Fibroblast of skin of right biceps (primary cell): Measurements from ENCODE around the gene PEX11G.
"Not testable (repeated sequence)": the region's sequence is repeated elsewhere in the genome, so short reads cannot be mapped to it uniquely, and the experiment has no call there.

Source experiments
- DNase-seq: peaks from one replicate; pipeline ENCODE4 v3.0.0-alpha.2; 2013

The PEX11G gene

DNA sequence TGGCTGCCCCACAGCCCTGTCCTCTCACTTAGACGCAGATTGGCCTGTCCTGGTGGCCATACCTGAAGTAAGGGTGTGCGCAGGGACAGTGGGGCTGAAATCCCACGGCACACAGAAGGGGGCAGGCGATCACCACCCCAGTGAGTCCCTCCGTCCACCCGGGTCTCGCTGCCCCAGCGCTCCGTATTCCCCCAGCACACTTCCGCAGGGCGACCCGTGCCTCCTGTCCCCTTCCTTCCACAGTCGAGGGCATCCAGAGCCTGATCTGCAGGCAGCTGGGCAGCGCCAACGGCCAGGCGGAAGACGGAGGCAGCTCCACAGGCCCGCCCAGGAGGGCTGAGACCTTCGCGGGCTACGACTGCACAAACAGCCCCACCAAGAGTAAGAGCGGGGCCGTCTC is 25.3 kb downstream of the PEX11G start:
- DNase-seq = no peak

DNA sequence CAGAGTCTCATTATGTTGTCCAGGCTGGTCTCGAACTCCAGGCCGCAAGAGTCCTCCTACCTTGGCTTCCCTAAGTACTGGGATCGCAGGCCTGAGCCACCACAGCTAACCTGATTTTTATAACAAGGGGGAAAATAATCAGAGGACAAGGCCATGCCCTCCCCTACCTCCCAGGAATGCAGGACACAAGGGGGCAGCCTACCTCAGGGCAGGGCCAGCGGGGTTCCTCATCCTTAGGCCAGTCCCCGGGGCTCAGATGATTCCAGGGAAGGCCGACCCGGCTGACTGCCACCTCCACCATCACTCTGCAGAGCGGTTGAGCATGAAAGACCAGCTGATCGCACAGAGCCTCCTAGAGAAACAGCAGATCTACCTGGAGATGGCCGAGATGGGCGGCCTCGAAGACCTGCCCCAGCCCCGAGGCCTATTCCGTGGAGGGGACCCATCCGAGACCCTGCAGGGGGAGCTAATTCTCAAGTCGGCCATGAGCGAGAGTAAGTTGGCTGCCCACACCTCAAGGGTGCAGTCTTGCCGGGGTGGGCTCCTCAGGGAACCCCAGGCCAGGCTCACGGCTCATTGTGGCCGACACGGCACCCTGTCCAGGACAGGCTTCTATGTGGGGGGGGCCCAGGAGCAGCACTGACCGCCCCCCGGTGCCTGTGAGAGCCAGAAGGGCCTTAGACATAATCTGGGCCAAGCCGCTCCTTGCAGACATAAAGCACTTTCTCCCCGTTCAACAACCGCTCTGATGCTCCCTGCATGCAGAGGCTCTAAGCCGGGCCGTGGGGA is 26.8 kb downstream of the PEX11G start:
- no peak for DNase-seq

DNA sequence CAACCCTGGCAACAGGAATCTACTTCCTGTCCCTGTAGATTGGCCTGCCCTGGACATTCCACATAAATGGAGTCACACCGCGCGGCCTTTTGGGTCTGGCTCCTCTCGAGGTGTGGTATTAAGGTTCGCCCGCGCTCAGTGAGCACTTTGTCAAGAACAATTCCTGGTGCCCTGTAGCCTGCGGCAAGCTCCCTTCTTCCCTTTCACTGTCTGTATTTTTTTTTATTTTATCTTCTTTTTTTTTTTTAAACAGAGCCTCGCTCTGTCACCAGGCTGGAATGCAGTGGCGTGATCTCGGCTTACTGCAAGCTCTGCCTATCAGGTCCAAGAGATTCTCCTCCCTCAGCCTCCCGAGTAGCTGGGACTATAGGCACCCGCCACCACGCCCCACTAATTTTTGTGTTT is 28.3 kb downstream of the PEX11G start:
- peak; percentile 39 for DNase-seq

DNA sequence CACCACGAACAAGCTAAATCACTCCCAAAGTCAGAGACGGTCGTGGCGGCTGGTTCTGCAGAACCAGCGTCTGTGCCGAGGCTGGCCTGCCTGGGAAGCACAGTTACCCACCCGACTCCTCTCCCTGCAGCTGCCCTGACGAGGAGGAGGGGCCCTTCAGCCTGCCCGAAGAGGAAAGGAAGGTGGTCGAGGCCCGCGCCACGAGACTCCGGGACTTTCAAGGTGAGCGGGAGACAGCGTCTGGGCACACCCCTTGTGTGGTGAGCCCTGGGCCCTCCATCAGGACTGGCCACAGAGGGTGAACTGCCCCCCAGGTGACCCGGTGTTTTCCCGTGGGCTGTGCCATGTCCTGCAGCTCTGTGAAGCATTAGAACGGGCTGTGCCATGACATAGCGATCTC is 29.1 kb downstream of the PEX11G start:
- DNase-seq = no peak

DNA sequence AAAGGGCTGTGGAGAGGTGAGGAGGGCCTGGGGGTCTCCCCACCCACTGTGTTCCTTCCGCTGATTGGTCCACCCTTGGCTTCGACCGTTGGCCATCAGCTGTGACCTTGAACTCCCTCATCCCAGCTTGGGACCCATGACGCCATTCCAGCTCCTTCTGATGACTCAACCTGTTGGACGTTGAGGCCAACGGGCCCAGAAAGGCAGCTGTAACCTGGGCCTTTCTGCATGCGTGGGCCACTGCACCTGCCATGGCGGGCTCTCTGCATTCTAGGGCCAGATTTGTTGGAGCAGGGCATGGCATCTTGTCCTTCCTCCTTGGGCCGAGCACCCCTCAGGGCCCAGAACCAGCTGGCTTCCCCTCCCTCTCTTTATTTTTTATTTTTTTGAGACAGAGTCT is 30.2 kb downstream of the PEX11G start:
- no peak for DNase-seq

DNA sequence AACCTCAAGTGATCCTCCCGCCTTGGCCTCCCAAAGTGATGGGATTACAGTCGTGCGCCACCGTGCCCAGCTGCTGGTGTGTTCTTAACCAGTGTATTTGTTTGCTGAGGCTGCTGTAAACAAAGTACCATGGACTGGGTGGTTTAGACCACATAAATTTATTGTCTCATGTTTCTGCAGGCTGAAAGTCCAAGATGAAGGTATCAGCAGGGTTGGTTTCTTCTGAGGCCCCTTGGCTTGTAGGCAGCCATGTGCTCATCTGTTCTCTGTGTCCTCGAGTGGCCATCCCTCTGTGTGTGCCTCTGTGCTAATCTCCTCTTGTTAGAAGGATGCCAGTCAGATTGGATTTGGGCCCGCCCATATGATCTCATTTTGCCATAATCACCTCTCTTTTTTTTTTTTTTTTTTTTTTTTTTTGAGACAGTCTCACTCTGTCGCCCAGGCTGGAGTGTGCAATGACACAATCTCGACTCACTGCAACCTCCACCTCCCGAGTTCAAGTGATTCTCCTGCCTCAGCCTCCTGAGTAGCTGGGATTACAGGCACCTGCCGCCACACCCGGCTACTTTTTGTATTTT is 31.8 kb downstream of the PEX11G start:
- DNase-seq = no peak

DNA sequence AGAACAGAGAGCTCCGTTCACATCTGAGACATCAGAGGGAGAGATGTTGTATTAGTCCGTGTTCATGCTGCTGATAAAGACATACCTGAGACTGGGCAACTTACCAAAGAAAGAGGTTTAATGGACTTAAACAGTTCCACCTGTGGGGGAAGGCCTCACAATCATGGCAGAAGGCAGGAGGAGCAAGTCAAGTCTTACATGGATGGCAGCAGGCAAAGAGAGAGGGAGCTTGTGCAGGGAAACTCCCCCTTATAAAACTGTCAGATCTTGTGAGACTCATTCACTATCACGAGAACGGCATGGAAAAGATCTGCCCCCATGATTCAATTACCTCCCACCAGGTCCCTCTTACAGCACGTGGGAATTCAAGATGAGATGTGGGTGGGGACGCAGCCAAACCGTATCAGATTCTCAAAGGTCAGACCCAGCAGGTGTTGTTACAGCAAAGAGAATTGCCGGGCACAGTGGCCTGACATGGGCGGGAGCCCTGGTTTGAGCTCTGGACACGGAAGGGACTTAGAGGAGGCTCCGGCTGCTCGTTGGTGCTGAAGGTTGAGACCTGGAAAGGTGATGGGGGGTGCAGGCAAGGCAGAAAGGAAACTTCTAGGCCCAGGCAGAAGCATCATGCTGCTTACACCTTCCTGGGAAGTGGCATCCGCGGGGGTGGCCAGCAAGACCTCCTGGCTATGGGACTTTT is 33.1 kb downstream of the PEX11G start:
- no peak for DNase-seq

DNA sequence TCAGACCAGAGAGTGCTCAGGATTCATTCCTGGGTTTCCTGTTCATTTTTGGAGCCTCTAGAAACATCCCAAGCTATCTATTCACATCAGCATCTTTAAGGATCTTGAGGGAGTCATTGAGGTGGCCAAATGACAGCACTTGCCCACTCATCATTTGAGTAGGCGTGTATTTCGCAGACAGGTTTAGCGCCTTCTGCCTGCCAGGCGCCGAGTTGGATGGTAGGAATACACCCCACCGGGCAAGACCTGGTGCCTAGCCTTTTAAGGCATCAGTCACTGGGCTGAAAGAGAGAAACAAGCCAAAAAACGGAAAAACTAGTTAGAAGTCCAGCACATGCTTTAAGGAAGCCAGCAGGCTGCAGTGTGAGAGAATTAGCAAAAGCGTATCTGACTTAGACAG is 33.8 kb downstream of the PEX11G start:
- no peak for DNase-seq

DNA sequence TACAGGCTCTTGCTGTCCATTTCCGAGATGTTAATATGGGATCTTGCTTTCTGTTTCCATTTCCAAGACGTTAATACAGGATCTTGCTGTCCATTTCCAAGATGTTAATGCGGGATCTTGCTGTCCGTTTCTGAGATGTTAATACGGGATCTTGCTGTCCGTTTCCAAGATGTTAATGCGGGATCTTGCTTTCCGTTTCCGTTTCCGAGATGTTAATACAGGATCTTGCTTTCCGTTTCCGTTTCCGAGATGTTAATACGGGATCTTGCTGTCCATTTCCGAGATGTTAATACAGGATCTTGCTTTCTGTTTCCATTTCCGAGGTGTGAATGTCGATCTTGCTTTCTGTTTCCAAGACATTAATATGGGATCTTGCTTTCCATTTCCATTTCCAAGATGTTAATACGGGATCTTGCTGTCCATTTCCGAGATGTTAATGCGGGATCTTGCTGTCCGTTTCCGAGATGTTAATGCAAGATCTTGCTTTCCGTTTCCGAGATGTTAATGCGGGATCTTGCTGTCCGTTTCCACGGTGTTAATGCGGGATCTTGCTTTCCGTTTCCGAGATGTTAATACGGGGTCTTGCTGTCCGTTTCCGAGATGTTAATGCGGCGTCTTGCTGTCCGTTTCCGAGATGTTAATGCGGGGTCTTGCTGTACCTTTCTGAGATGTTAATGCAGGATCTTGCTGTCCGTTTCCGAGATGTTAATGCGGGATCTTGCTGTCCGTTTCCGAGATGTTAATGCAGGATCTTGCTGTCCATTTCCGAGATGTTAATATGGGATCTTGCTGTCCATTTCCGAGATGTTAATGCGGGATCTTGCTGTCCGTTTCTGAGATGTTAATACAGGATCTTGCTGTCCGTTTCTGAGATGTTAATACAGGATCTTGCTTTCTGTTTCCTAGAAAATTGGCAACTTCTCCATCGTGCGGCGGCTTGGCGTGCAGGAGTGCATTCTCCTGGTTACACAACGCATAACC is 38.3 kb downstream of the PEX11G start:
- peak; percentile 33 for DNase-seq

DNA sequence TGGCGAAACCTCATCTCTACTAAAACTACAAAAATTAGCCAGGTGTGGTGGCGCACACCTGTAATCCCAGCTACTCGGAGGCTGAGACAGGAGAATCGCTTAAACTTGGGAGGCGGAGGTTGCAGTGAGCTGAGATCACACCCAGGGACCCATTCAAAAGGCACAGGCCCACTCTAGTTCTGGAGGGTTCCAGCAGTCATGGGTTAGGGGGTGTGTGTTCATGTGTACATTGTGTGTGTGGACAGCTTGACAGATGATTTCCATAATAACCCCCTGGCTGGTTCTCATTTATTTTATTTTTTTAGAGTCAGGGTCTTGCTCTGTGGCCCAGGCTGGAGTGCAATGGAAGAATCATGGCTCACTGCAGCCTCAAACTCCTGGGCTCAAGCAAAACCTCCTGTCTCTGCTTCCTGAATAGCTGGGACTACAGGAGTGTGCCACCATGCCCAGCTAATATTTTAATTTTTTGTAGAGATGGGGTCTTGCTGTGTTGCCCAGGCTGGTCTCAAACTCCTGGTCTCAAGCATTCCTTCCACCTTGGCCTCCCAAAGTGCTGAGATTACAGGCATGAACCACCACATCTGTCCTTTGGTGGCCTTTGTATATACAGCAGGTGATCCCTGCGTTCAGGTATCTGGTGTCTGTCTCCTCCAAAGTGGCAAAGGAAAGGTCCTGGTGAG is 39.3 kb downstream of the PEX11G start:
- DNase-seq = not testable (repeated sequence)

DNA sequence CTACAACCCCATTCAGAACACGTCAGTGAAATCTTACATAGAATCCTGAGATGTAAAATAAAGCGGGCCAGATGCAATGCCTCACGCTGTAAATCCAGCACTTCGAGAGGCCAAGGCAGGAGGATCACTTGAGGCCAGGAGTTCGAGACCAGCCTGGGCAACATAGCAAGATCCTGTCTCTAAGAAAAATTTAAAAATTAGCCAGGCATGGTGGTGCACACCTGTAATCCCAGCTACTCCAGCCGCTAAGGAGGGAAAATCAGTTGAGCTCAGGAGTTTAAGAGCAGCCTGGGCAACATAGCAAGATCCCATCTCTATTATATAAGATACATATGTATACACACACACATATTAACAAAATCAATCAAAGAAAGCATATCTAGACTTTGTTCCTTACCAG is 41.2 kb downstream of the PEX11G start:
- no peak for DNase-seq

DNA sequence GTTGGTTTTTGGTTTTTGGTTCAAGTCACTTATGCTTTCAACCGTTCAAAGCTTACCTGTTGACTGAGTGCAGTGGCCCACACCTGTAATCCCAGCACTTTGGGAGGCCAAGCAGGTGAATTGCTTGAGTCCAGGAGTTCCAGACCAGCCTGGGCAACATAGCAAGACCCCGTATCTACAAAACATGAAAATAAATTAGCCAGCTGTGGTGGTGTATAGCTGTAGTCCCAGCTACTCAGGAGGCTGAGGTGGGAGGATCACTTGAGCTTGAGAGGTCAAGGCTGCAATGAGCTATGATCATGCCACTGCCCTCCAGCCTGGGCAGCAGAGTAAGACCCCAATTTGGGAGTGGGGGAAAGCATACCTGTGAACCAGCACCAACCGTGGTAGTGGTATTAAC is 43.7 kb downstream of the PEX11G start:
- no peak for DNase-seq

DNA sequence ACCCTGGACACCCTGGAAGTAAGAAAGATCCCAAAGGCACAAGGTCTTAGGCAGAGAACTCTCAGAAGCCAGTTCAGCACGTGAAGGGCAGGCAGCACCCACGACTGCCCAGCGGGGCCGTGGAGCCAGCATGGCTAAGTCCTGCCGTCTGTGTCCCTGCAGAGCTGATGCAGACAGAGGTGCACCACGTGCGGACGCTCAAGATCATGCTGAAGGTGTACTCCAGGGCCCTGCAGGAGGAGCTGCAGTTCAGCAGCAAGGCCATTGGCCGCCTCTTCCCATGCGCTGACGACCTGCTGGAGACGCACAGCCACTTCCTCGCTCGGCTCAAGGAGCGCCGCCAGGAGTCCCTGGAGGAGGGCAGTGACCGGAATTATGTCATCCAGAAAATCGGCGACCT is 44.8 kb downstream of the PEX11G start:
- DNase-seq = no peak

DNA sequence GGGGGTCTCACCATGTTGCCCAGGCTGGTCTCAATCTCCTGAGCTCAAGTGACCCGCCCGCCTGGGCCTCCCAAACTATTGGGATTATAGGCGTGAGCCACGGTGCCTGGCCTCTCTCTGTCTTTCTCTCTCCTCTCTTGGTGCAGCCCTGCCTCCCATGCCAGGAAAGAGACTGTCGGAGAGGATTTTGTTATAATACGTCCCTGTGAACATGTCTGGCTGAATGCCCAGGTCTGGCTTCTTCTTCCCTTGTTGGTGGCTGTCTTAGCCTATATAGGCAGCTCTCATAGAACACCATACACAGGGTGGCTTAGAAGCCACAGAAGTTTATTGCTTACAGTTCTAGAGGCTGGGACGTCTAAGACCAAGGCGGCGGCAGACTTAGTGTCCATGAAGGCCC is 46.4 kb downstream of the PEX11G start:
- DNase-seq = peak; percentile 18

DNA sequence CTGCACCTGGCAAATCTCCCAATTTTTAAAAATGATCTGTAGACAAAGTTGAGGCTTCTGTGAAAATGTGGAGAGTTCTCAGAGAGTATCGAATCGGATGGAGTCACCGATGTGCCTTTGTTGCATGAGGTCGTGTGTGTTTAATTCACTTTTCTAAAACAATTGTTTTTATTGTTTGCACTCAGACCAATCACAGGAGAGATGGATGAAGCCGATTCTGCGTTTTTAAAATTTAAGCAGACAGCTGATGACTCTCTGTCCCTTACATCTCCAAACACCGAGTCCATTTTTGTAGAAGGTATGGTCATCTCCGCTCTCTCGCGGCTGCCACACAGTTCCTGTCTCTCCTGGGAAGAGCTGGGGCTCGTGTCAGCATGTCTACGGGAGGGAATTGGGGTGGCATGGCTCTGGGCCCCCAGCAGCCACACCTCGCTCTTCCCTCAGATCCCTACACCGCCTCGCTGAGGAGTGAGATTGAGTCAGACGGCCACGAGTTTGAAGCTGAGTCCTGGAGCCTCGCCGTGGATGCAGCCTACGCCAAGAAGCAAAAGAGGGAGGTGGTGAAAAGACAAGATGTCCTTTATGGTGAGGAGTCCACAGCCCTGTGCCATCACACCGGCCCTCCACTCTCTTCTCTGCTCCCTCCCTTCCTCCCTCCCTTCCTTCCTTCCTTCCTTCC is 47.2 kb downstream of the PEX11G start:
- no peak for DNase-seq

DNA sequence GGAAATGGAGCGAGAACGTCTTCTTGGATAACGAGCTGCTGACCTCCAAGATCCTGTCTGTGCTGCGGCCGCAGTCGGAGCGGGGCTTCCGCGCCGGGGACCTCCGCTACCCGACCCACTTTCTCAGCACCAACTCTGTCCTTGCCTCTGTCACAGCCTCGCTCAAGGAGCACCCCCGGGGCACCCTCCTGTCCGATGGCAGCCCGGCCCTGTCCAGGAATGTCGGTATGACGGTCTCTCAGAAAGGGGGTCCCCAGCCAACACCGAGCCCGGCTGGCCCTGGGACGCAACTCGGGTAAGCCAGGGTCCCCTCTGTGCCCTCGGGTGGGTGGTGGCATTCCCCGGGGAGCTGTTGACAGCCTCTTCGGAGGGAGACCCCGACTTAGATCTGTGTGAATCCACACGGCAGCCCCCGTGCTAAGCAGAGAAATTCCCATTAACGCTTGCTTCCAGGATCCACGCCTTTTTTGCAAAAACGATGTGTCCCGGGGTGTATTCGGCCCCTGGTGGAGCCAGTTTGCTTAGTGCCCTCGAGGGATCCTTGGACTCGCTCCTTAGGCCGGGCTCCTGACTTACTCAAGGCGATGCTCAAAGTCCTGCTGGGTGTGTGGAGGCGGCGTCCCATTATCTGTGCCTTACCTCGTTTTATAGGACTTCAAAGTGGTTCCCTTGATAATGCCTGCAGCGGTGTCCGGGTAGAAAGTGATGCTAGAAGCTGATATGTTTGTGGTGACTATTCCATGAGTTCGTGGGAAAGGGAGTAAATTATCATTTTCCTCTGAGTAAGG is 48.5 kb downstream of the PEX11G start:
- no peak for DNase-seq

DNA sequence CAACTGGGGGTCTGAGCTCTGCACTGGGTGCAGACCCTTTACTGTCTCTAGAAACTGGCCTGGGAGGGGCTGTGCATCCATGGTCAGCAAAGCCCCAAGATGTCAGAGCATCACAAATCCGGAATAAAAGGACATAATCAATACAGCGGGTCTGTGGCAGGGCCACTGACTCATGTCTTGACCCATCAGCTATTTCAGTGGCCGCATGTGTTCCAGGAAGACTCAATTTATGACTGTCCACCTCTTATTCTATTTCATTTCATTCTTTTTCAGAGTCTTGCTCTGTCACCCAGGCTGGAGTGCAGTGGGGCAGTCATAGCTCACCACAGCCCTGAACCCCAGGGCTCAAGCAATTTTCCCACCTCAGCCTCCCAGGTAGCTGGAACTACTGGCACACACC is 53.2 kb downstream of the PEX11G start:
- no peak for DNase-seq

DNA sequence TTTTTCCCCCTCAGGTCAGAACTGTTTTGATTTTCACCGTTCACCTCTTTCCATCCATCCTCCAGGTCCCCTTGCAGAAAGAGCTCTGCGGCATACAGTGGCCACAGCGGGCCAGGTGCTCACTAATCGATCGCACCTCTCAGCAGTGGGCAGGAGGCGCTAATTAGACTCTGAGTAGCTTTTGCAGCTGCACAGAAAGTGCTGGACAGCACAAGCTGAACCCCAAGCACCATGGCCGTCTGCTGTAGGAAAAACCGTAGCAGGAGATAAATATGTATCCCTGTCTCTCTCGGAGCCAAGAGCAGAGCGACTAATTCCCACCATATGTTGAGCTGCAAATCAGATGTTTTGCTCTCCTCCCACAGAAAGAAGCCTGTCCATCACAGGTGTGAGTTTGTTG is 54.4 kb downstream of the PEX11G start:
- no peak for DNase-seq

DNA sequence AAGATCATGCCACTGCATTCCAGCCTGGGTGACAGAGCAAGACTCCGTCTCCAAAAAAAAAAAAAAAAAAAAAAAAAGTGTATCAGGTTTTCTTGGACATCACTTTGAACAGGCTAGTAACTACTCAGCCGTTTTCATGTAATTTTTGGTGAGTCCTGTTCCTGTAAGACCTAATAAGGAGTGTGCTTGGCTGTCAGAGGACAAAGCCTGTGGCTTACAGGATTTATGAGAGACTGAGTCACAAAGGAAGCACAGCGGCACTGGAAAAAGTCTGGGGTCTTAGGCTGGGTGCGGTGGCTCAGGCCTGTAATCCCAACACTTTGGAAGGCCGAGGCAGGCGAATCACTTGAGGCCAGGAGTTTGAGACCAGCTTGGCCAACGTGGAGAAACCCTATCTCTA is 55.4 kb downstream of the PEX11G start:
- DNase-seq = peak; percentile 51

DNA sequence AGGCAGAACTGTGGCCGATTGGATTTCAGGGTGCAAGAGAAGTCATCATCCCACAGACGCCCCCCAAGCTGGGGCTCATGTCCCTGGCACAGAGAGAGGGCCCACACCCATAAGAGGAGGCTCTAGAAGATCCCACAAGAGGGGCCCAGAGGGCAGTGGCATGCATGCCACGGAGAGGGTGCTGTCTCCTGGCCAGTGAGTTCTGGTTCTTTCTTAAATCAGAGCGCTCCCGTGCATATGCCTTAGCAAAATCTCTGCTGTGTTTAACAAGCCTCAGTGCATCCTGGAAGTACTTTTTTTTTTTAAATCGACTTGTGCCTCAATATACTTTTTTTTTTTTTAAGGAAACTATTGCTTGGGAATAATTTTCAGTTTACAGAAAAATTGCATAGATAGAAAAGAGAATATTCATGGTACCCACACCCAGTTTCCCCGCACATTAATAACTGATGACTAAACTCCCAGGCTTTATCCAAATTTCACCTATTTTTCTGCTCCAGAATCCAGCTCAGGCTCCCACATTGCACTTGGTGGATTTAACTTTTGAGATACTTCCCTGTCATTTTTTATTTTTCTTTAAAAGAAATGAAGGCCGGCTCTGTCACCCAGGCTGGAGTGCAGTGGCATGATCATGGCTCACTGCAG is 59.1 kb downstream of the PEX11G start:
- DNase-seq = no peak
